Measurements from ENCODE around the gene NOP9.
A peak's percentile ranks its signal among the peaks of the same experiment; 100 is the strongest.

The NOP9 gene

DNA sequence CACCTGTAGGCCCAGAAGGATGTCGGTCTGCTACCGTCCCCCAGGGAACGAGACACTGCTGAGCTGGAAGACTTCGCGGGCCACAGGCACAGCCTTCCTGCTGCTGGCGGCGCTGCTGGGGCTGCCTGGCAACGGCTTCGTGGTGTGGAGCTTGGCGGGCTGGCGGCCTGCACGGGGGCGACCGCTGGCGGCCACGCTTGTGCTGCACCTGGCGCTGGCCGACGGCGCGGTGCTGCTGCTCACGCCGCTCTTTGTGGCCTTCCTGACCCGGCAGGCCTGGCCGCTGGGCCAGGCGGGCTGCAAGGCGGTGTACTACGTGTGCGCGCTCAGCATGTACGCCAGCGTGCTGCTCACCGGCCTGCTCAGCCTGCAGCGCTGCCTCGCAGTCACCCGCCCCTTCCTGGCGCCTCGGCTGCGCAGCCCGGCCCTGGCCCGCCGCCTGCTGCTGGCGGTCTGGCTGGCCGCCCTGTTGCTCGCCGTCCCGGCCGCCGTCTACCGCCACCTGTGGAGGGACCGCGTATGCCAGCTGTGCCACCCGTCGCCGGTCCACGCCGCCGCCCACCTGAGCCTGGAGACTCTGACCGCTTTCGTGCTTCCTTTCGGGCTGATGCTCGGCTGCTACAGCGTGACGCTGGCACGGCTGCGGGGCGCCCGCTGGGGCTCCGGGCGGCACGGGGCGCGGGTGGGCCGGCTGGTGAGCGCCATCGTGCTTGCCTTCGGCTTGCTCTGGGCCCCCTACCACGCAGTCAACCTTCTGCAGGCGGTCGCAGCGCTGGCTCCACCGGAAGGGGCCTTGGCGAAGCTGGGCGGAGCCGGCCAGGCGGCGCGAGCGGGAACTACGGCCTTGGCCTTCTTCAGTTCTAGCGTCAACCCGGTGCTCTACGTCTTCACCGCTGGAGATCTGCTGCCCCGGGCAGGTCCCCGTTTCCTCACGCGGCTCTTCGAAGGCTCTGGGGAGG lies 11.3 kb downstream of the NOP9 start, which contains the start of gene LTB4R:
LTB4R (plus strand) TSS at position 857 of the 959 bp plus-strand sequence. CDS start 4,150 bp downstream, outside the sequence.
- DNase-seq = peak; percentile 80

DNA sequence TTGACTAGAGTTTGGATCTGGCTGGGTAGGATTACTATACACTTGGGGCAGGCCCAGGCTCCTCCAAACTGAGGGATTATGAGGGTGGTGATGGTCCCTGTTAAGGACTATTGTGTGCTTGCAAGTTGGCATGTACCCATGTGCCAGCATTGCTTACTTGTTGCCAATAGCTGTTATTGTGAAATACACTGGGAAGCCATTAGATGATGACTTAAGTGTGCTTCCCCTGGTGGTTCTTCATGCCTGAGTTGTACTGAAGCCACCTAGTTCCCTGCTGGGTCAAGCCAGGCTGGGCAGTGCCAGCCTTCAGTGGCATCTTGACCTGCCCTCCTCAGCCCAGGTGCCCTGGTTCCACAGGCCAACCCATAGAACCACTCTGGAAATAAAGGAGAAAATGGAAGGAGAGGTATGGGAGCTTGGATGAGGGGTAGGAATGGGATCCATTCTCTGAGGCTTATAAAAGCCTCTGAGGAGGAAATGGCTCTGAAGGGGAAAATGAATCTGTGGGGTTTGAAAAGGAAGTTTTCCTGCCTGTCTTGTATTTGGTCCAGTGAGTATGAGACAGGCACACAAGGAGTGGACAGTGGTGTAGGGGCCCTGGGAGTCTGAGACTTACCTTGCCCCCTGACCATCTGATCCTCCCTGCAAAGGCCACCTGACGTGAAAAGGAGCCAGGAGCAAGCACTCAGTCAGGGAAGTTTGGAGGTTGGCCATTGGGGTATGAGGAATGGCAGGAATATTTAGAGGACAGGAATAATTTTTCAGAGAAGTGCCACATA lies 12.4 kb downstream of the NOP9 start:
- peak; percentile 37 for DNase-seq

DNA sequence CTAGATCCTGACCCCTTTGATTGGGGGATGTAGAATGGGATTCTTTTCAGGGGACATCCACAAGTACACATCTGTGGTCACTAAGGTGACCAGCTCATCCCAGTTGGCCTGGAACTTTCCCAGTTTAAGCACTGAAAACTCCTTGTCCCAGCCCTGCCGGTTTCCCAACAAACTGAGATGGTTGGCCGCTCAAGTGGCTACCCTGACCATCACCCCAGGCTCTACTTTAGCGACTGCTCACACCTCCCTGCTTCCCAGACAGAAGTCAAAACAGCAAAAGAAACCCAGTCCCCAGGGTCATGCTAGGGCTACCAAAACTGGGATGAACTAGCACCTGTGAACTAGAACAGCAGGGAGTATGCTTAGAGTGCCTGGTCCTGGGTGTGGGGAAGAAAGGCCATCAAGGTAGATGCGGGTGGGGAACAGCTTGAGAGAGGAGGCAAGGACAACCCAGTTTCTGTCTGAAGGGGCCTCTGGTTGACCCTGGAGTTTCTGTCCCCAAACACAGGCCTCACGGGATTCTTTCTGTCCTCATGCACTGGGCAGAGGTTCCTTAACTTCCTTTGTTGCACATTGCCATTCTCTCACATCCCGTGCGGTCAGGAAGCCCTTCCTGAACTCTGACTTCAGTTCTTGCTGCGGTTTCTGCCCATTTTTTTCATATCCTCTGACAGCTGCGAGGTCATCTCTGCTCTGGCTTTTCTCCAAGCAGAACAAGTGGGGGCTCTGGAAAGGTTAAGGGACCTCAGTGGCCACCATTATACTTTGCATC lies 13.3 kb downstream of the NOP9 start:
- DNase-seq = peak; percentile 72

DNA sequence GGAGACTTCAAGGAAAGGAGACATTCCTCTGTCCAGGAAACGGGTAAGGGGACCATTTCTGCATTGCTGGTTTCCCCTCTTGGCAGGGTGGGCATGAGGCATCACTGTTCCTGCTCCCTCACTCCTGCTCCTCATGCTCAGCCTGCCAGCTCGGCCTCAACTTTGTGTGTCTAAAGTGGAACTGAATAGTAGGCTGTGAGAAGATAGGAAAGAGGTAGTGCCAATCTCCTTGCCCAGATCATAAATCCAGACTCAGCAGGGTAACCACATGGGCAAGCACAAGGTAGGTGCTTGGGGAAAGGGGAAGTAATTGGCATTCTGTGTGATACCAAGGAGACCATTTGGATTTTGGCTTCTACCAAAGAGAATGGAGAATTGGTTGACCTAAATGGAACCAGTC lies 14.3 kb downstream of the NOP9 start:
- DNase-seq = no peak

DNA sequence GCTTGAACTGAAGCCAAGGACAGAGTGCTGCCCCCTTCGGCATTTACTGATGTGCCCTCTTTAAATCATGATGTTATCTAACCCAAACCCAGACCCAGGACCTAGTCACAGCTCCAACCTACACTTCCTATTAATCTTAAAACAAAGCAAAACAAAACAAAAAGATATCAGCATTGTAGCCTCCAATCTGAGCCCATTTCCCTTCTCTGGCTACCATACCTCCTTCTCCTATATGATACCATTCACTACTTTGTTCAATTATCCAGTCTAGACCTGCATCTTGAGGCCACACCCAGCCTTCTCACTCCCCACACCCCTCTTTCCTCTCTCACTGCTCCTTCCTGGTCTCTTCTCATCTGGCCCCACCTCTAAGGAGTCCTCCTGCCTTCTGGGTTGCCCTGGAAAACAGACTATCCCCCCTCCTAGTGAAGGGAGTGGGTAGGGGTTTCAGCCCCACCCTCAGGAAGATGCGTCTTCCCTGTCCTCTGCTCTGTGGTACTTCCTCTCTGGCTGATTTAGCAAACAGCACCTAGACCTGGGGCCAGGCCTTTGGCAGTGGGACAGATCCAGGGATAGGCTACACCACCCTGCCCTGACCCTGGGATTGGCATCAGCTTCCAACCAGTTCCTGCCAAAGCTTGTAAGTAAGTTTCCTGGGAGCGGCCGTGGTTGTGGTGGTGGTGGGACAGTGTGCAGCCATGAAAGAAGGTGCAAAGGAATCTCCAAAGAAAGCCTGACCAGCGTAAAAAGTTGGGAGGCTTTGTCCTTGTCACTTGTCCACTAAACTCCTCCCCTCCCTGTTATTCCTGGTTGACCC lies 14.9 kb downstream of the NOP9 start:
- DNase-seq = no peak

DNA sequence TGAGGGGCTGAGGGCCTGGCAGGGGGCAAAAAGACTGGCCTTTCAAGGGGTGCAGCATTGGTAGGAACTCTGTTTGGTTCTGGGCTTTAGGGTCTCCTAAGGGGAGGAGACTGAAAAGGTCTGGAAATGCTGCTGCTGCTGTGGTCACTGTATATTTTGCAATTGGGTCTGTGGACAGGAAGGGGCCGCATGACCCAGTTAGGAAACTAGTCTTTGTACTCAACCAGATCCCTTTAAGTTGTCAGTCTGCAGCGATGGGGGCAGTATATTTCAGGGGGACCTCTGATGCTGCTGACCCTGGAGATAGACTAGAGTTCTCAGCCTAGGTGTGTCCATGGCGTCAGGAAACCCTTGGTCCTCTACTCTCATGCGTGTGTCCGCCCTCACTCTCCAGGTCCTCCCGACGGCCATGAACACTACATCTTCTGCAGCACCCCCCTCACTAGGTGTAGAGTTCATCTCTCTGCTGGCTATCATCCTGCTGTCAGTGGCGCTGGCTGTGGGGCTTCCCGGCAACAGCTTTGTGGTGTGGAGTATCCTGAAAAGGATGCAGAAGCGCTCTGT lies 15.7 kb downstream of the NOP9 start:
- no peak for DNase-seq

DNA sequence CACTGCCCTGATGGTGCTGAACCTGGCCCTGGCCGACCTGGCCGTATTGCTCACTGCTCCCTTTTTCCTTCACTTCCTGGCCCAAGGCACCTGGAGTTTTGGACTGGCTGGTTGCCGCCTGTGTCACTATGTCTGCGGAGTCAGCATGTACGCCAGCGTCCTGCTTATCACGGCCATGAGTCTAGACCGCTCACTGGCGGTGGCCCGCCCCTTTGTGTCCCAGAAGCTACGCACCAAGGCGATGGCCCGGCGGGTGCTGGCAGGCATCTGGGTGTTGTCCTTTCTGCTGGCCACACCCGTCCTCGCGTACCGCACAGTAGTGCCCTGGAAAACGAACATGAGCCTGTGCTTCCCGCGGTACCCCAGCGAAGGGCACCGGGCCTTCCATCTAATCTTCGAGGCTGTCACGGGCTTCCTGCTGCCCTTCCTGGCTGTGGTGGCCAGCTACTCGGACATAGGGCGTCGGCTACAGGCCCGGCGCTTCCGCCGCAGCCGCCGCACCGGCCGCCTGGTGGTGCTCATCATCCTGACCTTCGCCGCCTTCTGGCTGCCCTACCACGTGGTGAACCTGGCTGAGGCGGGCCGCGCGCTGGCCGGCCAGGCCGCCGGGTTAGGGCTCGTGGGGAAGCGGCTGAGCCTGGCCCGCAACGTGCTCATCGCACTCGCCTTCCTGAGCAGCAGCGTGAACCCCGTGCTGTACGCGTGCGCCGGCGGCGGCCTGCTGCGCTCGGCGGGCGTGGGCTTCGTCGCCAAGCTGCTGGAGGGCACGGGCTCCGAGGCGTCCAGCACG lies 16.4 kb downstream of the NOP9 start:
- no peak for DNase-seq

DNA sequence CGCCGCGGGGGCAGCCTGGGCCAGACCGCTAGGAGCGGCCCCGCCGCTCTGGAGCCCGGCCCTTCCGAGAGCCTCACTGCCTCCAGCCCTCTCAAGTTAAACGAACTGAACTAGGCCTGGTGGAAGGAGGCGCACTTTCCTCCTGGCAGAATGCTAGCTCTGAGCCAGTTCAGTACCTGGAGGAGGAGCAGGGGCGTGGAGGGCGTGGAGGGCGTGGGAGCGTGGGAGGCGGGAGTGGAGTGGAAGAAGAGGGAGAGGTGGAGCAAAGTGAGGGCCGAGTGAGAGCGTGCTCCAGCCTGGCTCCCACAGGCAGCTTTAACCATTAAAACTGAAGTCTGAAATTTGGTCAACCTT lies 16.9 kb downstream of the NOP9 start:
- no peak for DNase-seq

DNA sequence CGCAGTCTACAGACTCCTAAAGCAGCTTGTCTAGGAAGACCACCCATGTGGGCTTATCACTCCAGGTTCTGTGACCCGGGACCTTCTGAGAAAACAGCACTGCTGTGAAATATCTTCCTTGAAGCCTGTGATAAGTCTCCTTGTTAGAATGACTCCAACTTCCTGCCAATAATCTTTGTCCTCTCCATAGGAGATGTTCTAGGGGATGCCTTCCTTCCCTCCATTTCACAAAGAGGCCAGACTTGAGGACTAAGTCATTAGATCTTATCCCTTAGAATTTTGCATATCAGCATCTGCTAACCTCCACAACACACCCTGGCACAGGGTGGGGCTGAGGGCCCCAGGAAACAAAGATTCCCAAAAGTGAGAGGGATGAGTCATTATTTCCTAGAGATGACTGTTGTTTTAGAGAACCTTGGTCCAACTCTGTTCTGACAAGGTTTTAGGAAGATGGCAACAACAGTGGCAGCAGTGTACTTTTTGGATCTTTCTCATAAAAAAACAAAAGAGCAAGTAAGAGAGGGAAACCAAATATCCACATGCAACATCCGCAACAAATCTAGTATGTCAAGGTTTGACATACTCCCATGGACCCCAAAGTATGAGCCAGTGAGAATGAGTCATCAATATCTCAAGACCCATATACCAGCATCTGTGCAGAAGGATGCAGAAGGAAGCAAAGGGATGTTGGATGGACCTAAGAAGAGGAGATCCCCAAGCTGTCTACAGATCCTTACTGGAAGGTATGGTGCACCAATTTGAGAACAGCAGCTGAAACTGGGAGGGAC lies 17.7 kb downstream of the NOP9 start:
- no peak for DNase-seq

DNA sequence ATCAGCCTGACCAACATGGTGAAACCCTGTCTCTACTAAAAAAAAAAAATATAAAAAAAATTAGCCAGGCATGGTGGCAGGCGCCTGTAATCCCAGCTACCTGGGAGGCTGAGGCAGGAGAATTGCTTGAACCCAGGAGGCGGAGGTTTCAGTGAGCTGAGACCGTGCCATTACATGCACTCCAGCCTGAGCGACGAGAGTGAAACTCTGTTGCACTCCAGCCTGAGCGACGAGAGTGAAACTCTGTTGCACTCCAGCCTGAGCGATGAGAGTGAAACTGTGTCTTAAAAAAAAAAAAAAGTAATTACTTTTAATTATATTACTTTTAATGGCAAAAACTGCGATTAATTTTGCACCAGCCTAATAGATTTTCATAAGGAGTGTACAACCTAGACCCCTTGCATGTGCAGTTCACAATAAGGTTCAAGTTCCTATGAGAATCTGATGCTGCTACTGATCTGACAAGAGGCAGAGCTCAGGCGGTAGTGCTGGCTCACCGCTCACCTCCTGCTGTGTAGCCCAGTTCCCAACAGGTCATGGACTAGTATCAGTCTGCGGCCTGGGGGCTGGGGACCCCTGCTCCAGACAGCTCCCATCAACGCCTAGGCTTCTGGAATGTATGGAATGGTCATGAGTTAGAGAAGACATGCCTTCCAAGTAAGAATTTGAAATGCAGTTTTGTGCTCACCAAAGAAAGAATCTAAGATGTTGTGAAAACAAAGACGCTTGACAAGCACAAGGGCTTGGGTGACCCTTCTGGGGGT lies 21.7 kb downstream of the NOP9 start:
- DNase-seq = no peak

DNA sequence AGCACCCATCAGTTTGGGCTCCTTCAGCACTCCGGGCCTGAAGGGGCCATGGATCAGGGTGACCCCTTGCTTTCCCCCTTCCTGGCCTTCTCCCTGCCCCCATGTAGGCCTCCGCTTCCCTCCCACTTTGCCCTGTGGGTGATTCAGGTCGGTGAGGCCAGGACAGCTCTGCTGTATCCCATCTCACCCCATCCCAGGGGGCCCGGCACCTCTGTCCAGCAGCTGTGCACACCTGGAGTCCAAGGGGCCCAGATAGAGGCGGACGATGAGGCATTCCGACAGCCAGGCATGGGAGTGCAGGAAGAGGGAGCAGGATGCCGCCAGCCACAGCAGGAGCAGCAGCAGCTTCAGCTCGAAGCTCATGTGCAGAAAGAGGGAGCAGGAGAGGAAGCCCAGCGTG lies 23.0 kb downstream of the NOP9 start:
- no peak for DNase-seq

DNA sequence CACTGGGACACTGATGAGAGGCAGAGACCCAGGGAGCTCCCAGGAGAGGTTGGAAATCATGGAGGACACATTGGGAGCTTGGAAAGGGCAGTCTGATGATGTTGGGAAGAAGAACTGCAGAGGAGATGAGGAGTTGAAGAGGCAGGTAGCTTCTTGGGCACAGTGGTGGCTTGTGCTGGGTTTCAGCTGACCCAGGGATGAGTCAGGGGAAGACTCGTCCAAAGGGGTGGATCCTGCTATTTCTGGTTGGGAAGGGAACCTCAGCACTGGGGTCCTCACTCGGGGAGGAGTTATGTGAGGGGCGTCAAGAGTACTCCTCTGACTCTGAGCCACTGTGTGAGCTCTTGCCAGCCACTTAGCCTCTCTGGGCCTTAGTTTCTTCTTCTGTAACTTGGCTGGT lies 23.7 kb downstream of the NOP9 start:
- DNase-seq = no peak

DNA sequence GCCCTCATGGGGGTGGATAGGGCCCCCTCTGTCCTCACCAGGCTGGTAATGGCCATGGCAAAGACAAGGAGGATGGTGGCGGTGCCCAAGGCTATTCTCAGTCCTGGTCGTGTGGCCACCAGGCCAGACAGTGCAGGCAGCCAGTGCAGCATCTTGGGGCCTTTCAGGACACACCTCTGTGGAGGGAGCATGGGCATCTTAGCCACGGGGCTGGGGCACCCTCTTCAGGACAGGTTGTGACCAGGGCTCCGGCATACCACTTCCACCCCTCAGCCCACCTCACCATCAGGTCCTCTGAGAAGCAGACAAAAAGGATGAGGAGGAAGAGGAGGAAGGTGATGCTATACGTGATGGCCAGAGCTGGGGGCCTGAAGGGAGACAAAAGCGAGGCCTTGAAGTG lies 24.4 kb downstream of the NOP9 start:
- no peak for DNase-seq

DNA sequence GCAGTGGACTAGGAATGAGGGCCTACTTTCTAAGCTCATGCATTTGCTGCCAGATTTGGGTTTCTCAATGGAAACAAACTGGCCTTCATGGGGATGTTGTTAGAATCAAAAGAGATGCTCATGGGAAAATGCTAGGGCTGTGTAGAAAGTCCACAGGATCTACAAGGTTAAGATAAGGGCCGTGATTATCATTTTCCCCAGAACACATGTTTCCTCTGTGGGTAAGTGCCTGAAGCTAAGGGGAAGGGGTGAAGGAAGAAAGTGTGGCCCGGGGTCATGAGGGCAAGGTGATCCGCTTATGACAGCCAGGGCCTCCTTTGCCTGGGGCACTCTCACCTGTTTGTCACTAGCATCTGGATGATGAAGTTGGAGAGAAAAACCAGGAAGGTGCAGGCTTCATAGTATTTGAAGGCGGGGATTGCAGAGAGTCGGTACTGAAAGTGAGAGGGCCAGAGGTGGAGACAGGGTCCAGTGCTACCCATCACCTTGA lies 25.4 kb downstream of the NOP9 start:
- DNase-seq = no peak

DNA sequence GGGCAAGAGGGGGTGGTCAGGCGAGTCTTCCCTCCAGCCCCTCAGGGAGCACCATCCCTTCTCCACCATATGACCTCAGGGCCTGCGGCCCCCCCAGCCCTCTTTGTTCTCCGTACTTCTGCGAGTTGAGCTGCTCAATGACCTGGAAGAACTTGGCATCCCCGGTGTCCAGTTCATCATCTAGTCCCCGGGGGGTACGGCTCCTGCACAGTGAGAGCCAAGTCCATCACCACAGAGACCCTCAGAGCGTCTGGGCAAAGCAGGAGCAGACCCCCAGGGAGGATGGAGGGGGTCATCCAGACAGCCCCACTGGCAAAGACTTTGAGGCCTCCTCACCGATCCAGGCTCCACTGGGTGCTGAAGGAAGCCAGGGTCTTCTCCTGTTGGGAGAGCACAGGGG lies 26.3 kb downstream of the NOP9 start:
- DNase-seq = no peak

DNA sequence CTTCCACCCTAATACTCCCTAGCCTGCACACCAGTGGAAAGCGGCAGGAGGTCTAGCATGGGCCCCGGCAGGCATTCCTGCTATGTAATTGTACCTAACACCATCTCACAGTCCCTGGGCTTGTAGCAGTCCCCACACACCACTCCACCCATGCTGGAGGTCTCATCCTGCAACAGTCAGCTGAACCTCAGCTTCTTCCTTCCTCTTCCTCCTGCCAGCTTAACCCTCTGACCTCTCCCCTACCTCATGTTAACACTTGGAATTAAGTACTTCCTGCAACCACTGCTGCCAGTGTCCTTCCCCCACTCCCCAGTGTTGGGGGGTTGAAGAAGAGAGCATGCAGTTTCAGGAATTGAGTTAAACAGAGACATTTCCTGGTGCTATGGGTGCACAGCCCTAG lies 27.7 kb downstream of the NOP9 start:
- no peak for DNase-seq

DNA sequence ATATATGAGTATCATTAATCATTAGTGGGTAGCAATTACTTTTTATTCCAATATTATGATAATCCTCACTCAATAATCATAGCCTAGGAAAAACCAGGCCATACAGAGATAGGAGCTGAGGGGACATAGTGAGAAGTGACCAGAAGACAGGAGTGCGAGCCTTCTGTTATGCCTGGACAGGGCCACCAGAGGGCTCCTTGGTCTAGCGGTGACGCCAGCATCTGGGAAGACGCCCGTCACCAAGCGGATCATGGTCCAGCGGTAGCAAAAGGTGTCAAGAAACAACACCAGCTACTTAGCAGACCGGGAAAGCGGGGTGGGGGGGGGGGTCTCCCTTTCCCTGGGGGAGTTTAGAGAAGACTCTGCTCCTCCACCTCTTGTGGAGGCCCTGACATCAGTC lies 28.3 kb downstream of the NOP9 start:
- peak; percentile 37 for DNase-seq

DNA sequence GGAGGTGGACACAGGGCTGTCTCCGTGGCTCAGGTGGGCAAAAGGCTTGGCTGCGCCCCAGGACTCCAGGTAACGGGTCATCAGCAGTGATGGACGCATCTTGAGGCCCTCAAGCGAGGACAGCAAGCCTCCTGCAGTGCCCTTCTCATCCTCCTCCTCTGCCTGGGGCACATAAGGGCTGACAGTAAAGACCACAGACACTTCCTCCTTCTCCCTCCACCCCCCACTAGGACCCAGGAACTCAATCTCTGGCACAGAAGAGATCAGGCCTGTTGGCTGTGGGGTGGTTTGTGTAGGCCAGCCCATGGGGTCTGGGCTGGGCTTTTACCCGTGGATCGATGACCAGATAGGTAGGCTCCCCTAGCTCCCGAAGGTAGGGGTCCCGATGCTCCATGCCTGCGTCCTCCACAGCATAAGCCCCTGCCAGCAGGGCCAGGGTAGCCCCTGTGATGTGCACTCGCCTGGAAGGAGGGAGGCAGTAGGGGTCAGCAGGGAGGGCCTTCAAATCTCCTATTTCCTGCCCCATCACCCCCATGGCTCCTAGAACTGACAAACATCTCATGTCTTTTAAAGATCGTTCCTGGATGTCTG lies 29.5 kb downstream of the NOP9 start:
- no peak for DNase-seq

DNA sequence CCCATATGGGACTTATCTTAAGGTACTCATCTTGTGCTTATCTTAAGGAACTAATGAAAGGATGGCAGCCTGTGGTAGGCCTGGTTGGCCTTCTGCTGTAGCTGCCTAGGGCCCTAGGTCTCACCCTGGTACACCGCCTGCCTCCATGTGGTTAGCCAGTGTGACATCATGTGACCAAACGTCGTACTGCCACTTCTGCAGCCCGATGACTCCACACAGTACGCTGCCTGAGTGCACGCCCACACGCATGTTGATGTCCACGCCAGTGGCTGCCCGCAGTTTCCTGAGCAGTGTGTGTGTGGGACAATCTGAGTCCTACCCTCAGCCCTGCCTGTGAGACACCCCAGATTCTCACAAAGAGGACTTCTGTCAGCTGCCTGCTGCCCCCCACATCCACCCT lies 30.1 kb downstream of the NOP9 start:
- peak; percentile 84 for DNase-seq
